HepG2 (cell line): ENCODE results near the gene GRIK4. TPM values are rescaled to one million over a fixed set of nuclear protein-coding genes. Genes with fewer than 3 reads are reported as not detected.

Experiments used
- ATAC-seq: fragments of 200-7000 bp; cut with Tn5 transposase; 3 replicates; pipeline ENCODE4 v1.9.1; 2020; ENCODE audit warnings: mild to moderate bottlenecking, moderate library complexity
- BruUV-seq: library from RNA; stranded (reverse); fragments of 400-500 nt; replicated peaks from 2 replicates; lab custom pipeline; 2021; lab: Mats Ljungman, UMichigan
- CTCF ChIA-PET: fragments of 300-600 bp; formaldehyde crosslinking; extraction: SDS; loops from one replicate; lab custom pipeline; 2021; ENCODE audit warnings: low total read pairs, inconsistent platforms, low intra/inter-chr PET ratio; lab: Yijun Ruan, JAX
- POLR2A ChIA-PET: fragments of 350-600 bp; sonication (Branson Sonifier 250); formaldehyde crosslinking; loops from one replicate; lab custom pipeline; 2020; ENCODE audit warnings: antibody characterized with exemption, inconsistent platforms; lab: Yijun Ruan, JAX
- DNase-seq: peaks from one replicate; pipeline ENCODE4 v3.0.0-alpha.2; 2015; ENCODE audit warnings: low spot score
- FAIRE-seq: peaks from 3 replicates; lab custom pipeline; 2011; peaks lifted over from hg19 to GRCh38; lab: Jason Lieb, UNC
- H2AFZ ChIP-seq: one replicate; pipeline ENCODE4 v1.6.1; 2011; ENCODE audit warnings: low read length, inconsistent platforms
- H3K27ac ChIP-seq: fragments of 300-600 bp; 3 replicates; pipeline ENCODE4 v1.8.0; 2011; ENCODE audit warnings: mixed run types, mild to moderate bottlenecking, mixed read lengths, low read length, inconsistent platforms; ENCODE audit not compliant: insufficient read depth; ENCODE audit errors: extremely low read length
- H3K27me3 ChIP-seq, 2 experiments: fragments of 200-600 bp in 1 of 2; 2 replicates in 1 of 2; 3 replicates in 1 of 2; pipeline versions ENCODE4 v1.6.0 to v1.8.0; 2011; ENCODE audit warnings: low read length in 2 of 2, mild to moderate bottlenecking in 2 of 2, moderate library complexity in 2 of 2, inconsistent platforms in 1 of 2; ENCODE audit not compliant: insufficient read depth in 2 of 2, control insufficient read depth in 1 of 2
- H3K36me3 ChIP-seq, 2 experiments: fragments of 200-600 bp in 1 of 2; replicated peaks in 1 of 2; 2 replicates in 1 of 2; 3 replicates in 1 of 2; pipeline versions ENCODE4 v1.5.1 to v1.8.0; 2011; ENCODE audit warnings: low read length in 2 of 2, inconsistent platforms in 1 of 2; ENCODE audit not compliant: insufficient read depth in 2 of 2, control insufficient read depth in 1 of 2
- H3K4me1 ChIP-seq: 2 replicates; pipeline ENCODE4 v1.5.1; 2012; ENCODE audit warnings: low read length, inconsistent platforms; ENCODE audit not compliant: insufficient read depth
- H3K4me2 ChIP-seq: 2 replicates; pipeline ENCODE4 v1.6.0; 2011; ENCODE audit warnings: low read depth, low read length, inconsistent platforms
- H3K4me3 ChIP-seq, 3 experiments: fragments of 200-600 bp in 1 of 3; sonication (generic), shearing (Covaris generic) in 1 of 3; replicated peaks in 1 of 3; 2 replicates each; pipeline ENCODE4 v1.5.1; 2011 to 2016; ENCODE audit warnings: low read length in 3 of 3, inconsistent platforms in 2 of 3, low read depth in 2 of 3, mild to moderate bottlenecking in 2 of 3, control low read depth in 1 of 3, mixed read lengths in 1 of 3; ENCODE audit not compliant: insufficient read depth in 1 of 3
- H3K79me2 ChIP-seq: one replicate; pipeline ENCODE4 v1.6.1; 2011; ENCODE audit warnings: low read length, inconsistent platforms; ENCODE audit not compliant: insufficient read depth
- H3K9ac ChIP-seq: 2 replicates; pipeline ENCODE4 v1.6.0; 2011; ENCODE audit warnings: mild to moderate bottlenecking, low read depth, low read length, inconsistent platforms; ENCODE audit not compliant: insufficient read depth
- H3K9me3 ChIP-seq: 2 replicates; pipeline ENCODE4 v1.5.1; 2012; ENCODE audit warnings: mild to moderate bottlenecking, low read length
- H4K20me1 ChIP-seq: 2 replicates; pipeline ENCODE4 v1.6.0; 2011; ENCODE audit warnings: inconsistent platforms, mild to moderate bottlenecking, low read length, moderate library complexity; ENCODE audit not compliant: insufficient read depth
- ARHGAP35 ChIP-seq: sonication (generic); formaldehyde crosslinking; IDR thresholded peaks from 2 replicates; pipeline ENCODE4 v1.9.0; 2022; ENCODE audit warnings: mild to moderate bottlenecking, inconsistent platforms, moderate library complexity, missing genetic modification reagents, borderline replicate concordance
- ARID2 ChIP-seq: sonication (generic); formaldehyde crosslinking; IDR thresholded peaks from 2 replicates; pipeline ENCODE4 v1.8.1; 2022; ENCODE audit warnings: mild to moderate bottlenecking, missing genetic modification reagents, borderline replicate concordance
- FIP1L1 ChIP-seq: fragments of 200-400 bp; formaldehyde crosslinking; IDR thresholded peaks from 2 replicates; pipeline ENCODE4 v1.6.1; 2018; ENCODE audit warnings: low read depth, mild to moderate bottlenecking, low read length, moderate library complexity, borderline replicate concordance; ENCODE audit not compliant: insufficient read depth
- HMG20A ChIP-seq: IDR thresholded peaks from 2 replicates; pipeline ENCODE4 v1.6.1; 2016; ENCODE audit warnings: borderline replicate concordance
- MTF1 ChIP-seq: sonication (generic); formaldehyde crosslinking; IDR thresholded peaks from 2 replicates; pipeline ENCODE4 v1.5.0; 2020; ENCODE audit warnings: missing genetic modification reagents
- PLRG1 ChIP-seq: fragments of 450-650 bp; conservative IDR thresholded peaks from 2 replicates; pipeline ENCODE4 v1.6.1; 2016
- ZFP1 ChIP-seq: IDR thresholded peaks from 2 replicates; pipeline ENCODE4 v1.6.1; 2016
- ZFP36 ChIP-seq: fragments of 150-350 bp; IDR thresholded peaks from 2 replicates; pipeline ENCODE4 v1.6.1; 2018; ENCODE audit warnings: borderline replicate concordance, low read length, low read depth; ENCODE audit not compliant: partially characterized antibody
- ZNF556 ChIP-seq: sonication (generic); formaldehyde crosslinking; IDR thresholded peaks from 2 replicates; pipeline ENCODE4 v1.4.0; 2020; ENCODE audit warnings: mild to moderate bottlenecking, missing genetic modification reagents, borderline replicate concordance
- ZNF674 ChIP-seq: sonication (generic); formaldehyde crosslinking; IDR thresholded peaks from 2 replicates; pipeline ENCODE4 v1.5.0; 2020; ENCODE audit warnings: low read depth, mild to moderate bottlenecking, missing genetic modification reagents
- ZNF782 ChIP-seq: sonication (generic); formaldehyde crosslinking; IDR thresholded peaks from 2 replicates; pipeline ENCODE4 v1.4.0; 2020; ENCODE audit warnings: missing genetic modification reagents, mild to moderate bottlenecking, borderline replicate concordance
- WGBS: methylation state at CpG from one replicate; pipeline ENCODE4 v1.1.6; 2017; ENCODE audit warnings: low lambda C conversion rate; 5-methylcytosine and 5-hydroxymethylcytosine counted together
- in situ Hi-C: cut with HindIII; loops from 2 replicates; pipeline ENCODE4 v1.10.0; 2017; ENCODE audit warnings: low pct_unique_long_range_greater_than_20kb; ENCODE audit not compliant: extremely low pct_ligation_motif_present
- intact Hi-C: fragments of 100-400 bp; cut with micrococcal nuclease; formaldehyde crosslinking; loops from one replicate; pipeline ENCODE4 v1.10.0; 2022; ENCODE audit not compliant: unreplicated experiment
- polyA plus RNA-seq, 8 experiments: library from polyadenylated mRNA; depleted of rRNA in 3 of 8; stranded (reverse) in 7 of 8; unstranded in 1 of 8; fragments of >200 nt; fragmentation: Illumina TruSeq in 4 of 8; extraction: Trizol in 4 of 8; gene quantifications; 2 replicates each; pipeline versions ENCODE4 v1.2.1 to v1.2.3, GENCODE V29; 2011 to 2016; ENCODE audit warnings: low read depth in 4 of 8, missing spikeins in 1 of 8, mixed read lengths in 1 of 8; ENCODE audit not compliant: insufficient read depth in 1 of 8
- total RNA-seq, 5 experiments: library from RNA; depleted of rRNA; stranded (reverse); fragments of >200 nt; fragmentation: Illumina TruSeq; extraction: Trizol; gene quantifications; 2 replicates each; pipeline ENCODE4 v1.2.3, GENCODE V29; 2016; ENCODE audit warnings: low read depth in 1 of 5
- TF ChIP-seq, protein P1 (sequence below): sonication (generic); formaldehyde crosslinking; IDR thresholded peaks from 2 replicates; pipeline ENCODE4 v1.4.0; 2020; ENCODE audit warnings: missing genetic modification reagents
- TF ChIP-seq, protein P2 (sequence below): IDR thresholded peaks from 2 replicates; pipeline ENCODE4 v1.6.1; 2018; ENCODE audit warnings: missing genetic modification reagents, mild to moderate bottlenecking, missing compliant biosample characterization

GRIK4 gene
- total and polyA plus RNA-seq, 2 of the 13 experiments (the other 11 are each of a cell fraction or from before 2014, with no cell fraction given) = 0.04 to 0.07 TPM

DNA sequence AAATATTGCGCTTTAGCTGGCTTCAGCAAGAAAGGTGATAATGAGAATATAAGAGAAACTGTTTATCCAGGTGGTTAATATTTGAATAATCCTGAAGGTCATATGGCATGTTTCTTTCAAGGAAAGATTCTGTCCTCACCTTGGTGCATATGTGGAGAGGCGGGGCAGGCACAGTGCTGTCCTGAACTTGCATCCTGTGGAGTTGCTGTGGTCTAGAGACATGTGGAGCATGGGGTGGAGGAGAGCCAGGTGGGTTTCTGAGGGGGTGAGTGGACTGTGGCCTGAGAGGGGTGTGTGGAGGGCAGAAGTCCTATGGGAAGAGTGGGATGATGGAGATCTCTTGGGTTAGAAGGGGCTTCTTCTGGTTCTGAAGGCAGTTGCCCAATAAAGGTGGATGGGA, 65.5 kb downstream of the GRIK4 start (continued):
- TF ChIP-seq ZFP36 = no peak
- TF ChIP-seq ZFP1 = no peak
- no peak for TF ChIP-seq PLRG1
- TF ChIP-seq, protein P1, sequence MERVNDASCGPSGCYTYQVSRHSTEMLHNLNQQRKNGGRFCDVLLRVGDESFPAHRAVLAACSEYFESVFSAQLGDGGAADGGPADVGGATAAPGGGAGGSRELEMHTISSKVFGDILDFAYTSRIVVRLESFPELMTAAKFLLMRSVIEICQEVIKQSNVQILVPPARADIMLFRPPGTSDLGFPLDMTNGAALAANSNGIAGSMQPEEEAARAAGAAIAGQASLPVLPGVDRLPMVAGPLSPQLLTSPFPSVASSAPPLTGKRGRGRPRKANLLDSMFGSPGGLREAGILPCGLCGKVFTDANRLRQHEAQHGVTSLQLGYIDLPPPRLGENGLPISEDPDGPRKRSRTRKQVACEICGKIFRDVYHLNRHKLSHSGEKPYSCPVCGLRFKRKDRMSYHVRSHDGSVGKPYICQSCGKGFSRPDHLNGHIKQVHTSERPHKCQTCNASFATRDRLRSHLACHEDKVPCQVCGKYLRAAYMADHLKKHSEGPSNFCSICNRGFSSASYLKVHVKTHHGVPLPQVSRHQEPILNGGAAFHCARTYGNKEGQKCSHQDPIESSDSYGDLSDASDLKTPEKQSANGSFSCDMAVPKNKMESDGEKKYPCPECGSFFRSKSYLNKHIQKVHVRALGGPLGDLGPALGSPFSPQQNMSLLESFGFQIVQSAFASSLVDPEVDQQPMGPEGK (CRISPR knock-in tag) = no peak
- TF ChIP-seq HMG20A (CRISPR knock-in tag) = no peak

DNA sequence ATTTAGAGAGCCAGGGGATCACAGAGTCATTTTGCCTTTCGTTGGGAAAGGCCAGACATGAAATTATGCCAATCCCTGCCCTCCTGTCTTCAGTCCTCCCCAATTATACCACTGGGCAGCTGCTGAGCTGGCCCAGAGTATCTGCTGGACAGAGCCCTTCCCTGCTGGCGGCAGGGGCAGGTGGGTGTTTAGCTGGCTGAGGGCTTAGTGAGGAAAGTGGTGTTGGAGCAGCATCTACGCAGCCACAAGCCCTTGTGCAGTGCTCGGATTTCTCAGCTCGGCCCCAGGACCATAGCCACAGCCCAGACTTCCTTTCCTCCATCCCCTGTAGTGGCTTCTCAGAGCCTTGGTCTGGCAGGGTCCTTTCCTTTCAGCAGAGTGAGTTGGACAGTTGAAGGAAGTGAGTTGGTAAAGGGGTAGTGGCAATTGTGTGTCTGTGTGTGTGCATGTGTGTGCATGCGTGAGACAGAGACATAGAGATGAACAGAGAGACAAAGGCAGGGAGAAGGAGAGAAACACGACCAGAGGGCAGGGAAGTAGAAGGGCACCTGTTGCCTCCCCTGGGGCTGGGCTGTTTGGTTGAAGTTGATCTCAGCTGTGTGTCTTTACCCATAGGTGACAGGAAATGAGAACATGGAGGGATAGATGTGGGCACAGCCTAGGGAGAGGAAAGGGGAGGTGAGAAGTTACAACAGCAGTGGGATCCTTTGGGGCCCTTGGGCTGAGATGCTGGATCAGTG, 66.2 kb downstream of the GRIK4 start:
- H4K20me1 ChIP-seq = no peaks in the 10 kb centered on the region
- TF ChIP-seq ARHGAP35 (CRISPR knock-in tag) (no peak), ARID2 (CRISPR knock-in tag) (no peak), MTF1 (no peak), ZNF556 (CRISPR knock-in tag) (no peak), FIP1L1 (no peak), ZNF782 (no peak), ZNF674 (no peak)
- TF ChIP-seq, protein P2, sequence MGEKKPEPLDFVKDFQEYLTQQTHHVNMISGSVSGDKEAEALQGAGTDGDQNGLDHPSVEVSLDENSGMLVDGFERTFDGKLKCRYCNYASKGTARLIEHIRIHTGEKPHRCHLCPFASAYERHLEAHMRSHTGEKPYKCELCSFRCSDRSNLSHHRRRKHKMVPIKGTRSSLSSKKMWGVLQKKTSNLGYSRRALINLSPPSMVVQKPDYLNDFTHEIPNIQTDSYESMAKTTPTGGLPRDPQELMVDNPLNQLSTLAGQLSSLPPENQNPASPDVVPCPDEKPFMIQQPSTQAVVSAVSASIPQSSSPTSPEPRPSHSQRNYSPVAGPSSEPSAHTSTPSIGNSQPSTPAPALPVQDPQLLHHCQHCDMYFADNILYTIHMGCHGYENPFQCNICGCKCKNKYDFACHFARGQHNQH (CRISPR knock-in tag) = no peak
- no peaks in the 10 kb centered on the region for H3K9me3 ChIP-seq
- H3K27ac ChIP-seq = no peak overlapping the region
- H3K27me3 ChIP-seq = peaks cover 0 to 10% of the 10 kb centered on the region in 2 experiments; a peak in 2 of 5 replicates
- no peak for DNase-seq
- no peaks in the 10 kb centered on the region for H3K36me3 ChIP-seq
- no peak overlapping the region for H3K4me3 ChIP-seq
- ChIA-PET POLR2A (no interaction called here), CTCF (no interaction called here)
- no peak for ATAC-seq
- no peaks in the 10 kb centered on the region for H3K4me1 ChIP-seq
- no TSS peak for BruUV-seq
- H3K9ac ChIP-seq = no peak overlapping the region
- intact Hi-C loops (no loop called here), in situ Hi-C loops (no loop called here)
- no peak overlapping the region for H3K4me2 ChIP-seq
- H3K79me2 ChIP-seq = no peaks in the 10 kb centered on the region
- FAIRE-seq = no peak
- H2AFZ ChIP-seq = no peak overlapping the region
- WGBS = 26% methylated on average over 6 of the region's 7 CpGs
